Measurements from ENCODE around the gene HCFC1R1. TPM values are rescaled to one million over a fixed set of nuclear protein-coding genes. Genes with fewer than 3 reads are reported as not detected.
A peak's percentile ranks its signal among the peaks of the same experiment; 100 is the strongest.

The HCFC1R1 gene
- total and polyA plus RNA-seq, 2 donors (not counting 1 experiment from before 2014, with no cell fraction given): 17.9 to 24.8 TPM

DNA sequence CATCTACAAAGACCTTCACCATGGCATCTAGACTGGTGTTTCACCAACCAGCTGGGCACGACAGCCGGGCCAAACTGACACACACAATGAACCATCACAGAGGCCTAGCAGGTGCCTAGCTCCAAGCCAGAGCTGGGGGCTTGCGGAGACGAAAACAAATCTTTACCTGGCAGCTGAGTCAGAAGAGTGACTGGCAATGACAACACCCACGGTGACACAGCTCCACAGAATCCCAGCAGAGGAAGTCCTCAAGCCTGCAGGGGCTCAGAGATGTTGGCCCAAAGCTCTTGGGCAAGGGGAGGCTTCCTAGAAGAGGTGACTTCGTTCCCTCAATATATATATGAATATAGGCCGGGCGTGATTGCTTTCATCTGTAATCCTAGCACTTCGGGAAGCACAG is 27.8 kb upstream of the HCFC1R1 start:
- CTCF ChIA-PET: interaction anchor here (1.0 kb wide), 1 partner anchor 78 kb away, joined by 6 read pairs; no protein-coding TSS in a partner anchor
- Histone ChIP-seq H3K4me3 (ENCODE audit: control extremely low read depth in 1 of 5, extremely low read depth in 1 of 5, insufficient read depth in 1 of 5, low read depth in 2 of 5, low read length in 4 of 5) (peak overlapping the region in 1 of 5 experiments; percentile 34), H3K9me3 (ENCODE audit: control extremely low read depth in 1 of 3, control insufficient read depth in 2 of 3, insufficient read depth in 1 of 3, low read length in 2 of 3) (peaks cover 0 to 8% (median 0%) of the 10 kb centered on the region in 3 donors), H3K9ac (ENCODE audit: low read length) (no peak overlapping the region), H3K79me2 (ENCODE audit: control insufficient read depth, insufficient read depth, low read length) (no peaks in the 10 kb centered on the region), H2AFZ (ENCODE audit: insufficient read depth, low read depth, low read length, poor library complexity, severe bottlenecking) (no peak overlapping the region), H3K4me2 (replicated peaks; ENCODE audit: low read depth, low read length, poor library complexity, severe bottlenecking) (no peak overlapping the region), H3K27ac (ENCODE audit: low read length in 2 of 2) (no peak overlapping the region), H3K27me3 (replicated peaks in 1 of 4; ENCODE audit: control extremely low read depth in 1 of 4, control insufficient read depth in 3 of 4, insufficient read depth in 4 of 4, low read length in 3 of 4) (peaks cover 0 to 32% (median 16%) of the 10 kb centered on the region in 4 experiments), H3K4me1 (ENCODE audit: control insufficient read depth in 2 of 2, insufficient read depth in 2 of 2, low read length in 2 of 2) (peaks cover 15 to 16% of the 10 kb centered on the region in 2 donors), H3K36me3 (replicated peaks in 1 of 2; ENCODE audit: control extremely low read depth in 1 of 2, control insufficient read depth in 1 of 2, extremely low read depth in 1 of 2, insufficient read depth in 2 of 2, low read length in 1 of 2) (no peaks in the 10 kb centered on the region), H4K20me1 (ENCODE audit: control insufficient read depth, insufficient read depth, low read length, poor library complexity, severe bottlenecking) (no peaks in the 10 kb centered on the region)
- WGBS (ENCODE audit: insufficient coverage): 66% methylated on average over 5 of the region's 9 CpGs
- POLR2A ChIA-PET: no interaction called here
- peaks cover 19% of the 10 kb centered on the region for H3K4me1 Mint-ChIP-seq
- no peak for ATAC-seq (ENCODE audit: low read depth)
- no peak for TF ChIP-seq CTCF (IDR thresholded peaks at IDR 0.05)
- no peak for TF ChIP-seq EZH2 (IDR thresholded peaks at IDR 0.05; ENCODE audit: borderline replicate concordance, insufficient read depth, low read depth, low read length, poor library complexity, severe bottlenecking)
- DNase-seq: no peak
- peaks cover 11% of the 10 kb centered on the region for H3K27me3 Mint-ChIP-seq
- no peak overlapping the region for H3K4me3 Mint-ChIP-seq
- H3K27ac Mint-ChIP-seq: no peak overlapping the region
- no peaks in the 10 kb centered on the region for H3K9me3 Mint-ChIP-seq (ENCODE audit: insufficient read depth)
- intact Hi-C loops (cut with micrococcal nuclease): no loop called here

DNA sequence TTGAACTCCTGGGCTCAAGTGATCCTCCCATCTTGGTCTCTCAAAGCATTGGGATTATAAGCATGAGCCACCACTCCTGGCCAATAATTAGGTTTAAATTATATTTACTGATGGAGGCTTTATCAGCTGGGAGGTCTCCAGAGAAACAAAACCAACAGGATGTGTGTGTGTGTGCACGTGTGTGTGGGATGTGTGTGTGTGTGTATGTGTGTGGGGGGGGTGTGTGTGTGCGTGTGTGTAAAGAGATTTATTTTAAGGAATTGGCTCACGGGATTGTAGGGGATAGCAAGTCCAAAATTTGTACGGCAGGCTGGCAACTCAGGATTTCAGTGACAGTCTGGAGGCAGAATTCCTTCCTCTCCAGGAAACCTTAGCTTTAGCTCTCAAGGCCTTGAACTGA is 27.3 kb upstream of the HCFC1R1 start:
- no peaks in the 10 kb centered on the region for H3K36me3 ChIP-seq (replicated peaks in 1 of 2; ENCODE audit: control extremely low read depth in 1 of 2, control insufficient read depth in 1 of 2, extremely low read depth in 1 of 2, insufficient read depth in 2 of 2, low read length in 1 of 2)
- H3K79me2 ChIP-seq (ENCODE audit: control insufficient read depth, insufficient read depth, low read length): no peaks in the 10 kb centered on the region
- ATAC-seq (ENCODE audit: low read depth): no peak
- CTCF ChIA-PET: interaction anchor here (0.6 to 1.4 kb wide), 3 partner anchors 23 to 609 kb away, joined by 3 to 6 read pairs (median 3); no protein-coding TSS in a partner anchor
- H3K27me3 ChIP-seq (replicated peaks in 1 of 4; ENCODE audit: control extremely low read depth in 1 of 4, control insufficient read depth in 3 of 4, insufficient read depth in 4 of 4, low read length in 3 of 4): peaks cover 0 to 36% (median 18%) of the 10 kb centered on the region in 4 experiments
- peaks cover 19% of the 10 kb centered on the region in 2 donors for H3K4me1 ChIP-seq (ENCODE audit: control insufficient read depth in 2 of 2, insufficient read depth in 2 of 2, low read length in 2 of 2)
- H3K4me3 ChIP-seq (ENCODE audit: control extremely low read depth in 1 of 5, extremely low read depth in 1 of 5, insufficient read depth in 1 of 5, low read depth in 2 of 5, low read length in 4 of 5): peak overlapping the region in 1 of 5 experiments; percentile 34
- peaks cover 0 to 8% (median 0%) of the 10 kb centered on the region in 3 donors for H3K9me3 ChIP-seq (ENCODE audit: control extremely low read depth in 1 of 3, control insufficient read depth in 2 of 3, insufficient read depth in 1 of 3, low read length in 2 of 3)
- POLR2A ChIA-PET: no interaction called here
- no peaks in the 10 kb centered on the region for H3K9me3 Mint-ChIP-seq (ENCODE audit: insufficient read depth)
- DNase-seq: no peak
- H4K20me1 ChIP-seq (ENCODE audit: control insufficient read depth, insufficient read depth, low read length, poor library complexity, severe bottlenecking): no peaks in the 10 kb centered on the region
- no peak overlapping the region for H3K4me3 Mint-ChIP-seq
- TF ChIP-seq CTCF (IDR thresholded peaks at IDR 0.05): no peak
- no peak for TF ChIP-seq EZH2 (IDR thresholded peaks at IDR 0.05; ENCODE audit: borderline replicate concordance, insufficient read depth, low read depth, low read length, poor library complexity, severe bottlenecking)
- no peak overlapping the region for H3K27ac Mint-ChIP-seq
- H3K4me2 ChIP-seq (replicated peaks; ENCODE audit: low read depth, low read length, poor library complexity, severe bottlenecking): no peak overlapping the region
- H3K27me3 Mint-ChIP-seq: peaks cover 11% of the 10 kb centered on the region
- peaks cover 19% of the 10 kb centered on the region for H3K4me1 Mint-ChIP-seq
- WGBS (ENCODE audit: insufficient coverage): 0% methylated on average over 1 of the region's 4 CpGs
- H2AFZ ChIP-seq (ENCODE audit: insufficient read depth, low read depth, low read length, poor library complexity, severe bottlenecking): no peak overlapping the region
- H3K27ac ChIP-seq (ENCODE audit: low read length in 2 of 2): no peak overlapping the region
- no peak overlapping the region for H3K9ac ChIP-seq (ENCODE audit: low read length)
- intact Hi-C loops (cut with micrococcal nuclease): no loop called here
